ENCODE measurements around the gene TMEM100.

- TF ChIP-seq CTCF (conservative IDR thresholded peaks at IDR 0.05; ENCODE audit: low read length) (no peak), EZH2phosphoT487 (IDR thresholded peaks at IDR 0.05; ENCODE audit: borderline replicate concordance) (no peak)
These were observed 20.5 kb downstream of the TMEM100 start for GRCh38 chr17:55702150-55702549.

All from Loucy (cell line).